GM10266 (cell line): ENCODE data around the gene P2RX2.

Experiments used
- DNase-seq: peaks from one replicate; pipeline ENCODE4 v3.0.0; 2012; ENCODE audit errors: extremely low spot score
- TF ChIP-seq, protein P1 (sequence below): IDR thresholded peaks from 2 replicates; pipeline ENCODE4 v1.5.1; 2012; ENCODE audit warnings: mild to moderate bottlenecking, low read depth; ENCODE audit not compliant: control insufficient read depth, insufficient read depth; ENCODE audit errors: missing control alignments

Gene P2RX2

GRCh38 chr12:132618683-132619043 lies at the start of gene P2RX2:
P2RX2 (plus strand) TSS chr12:132618776; CDS start chr12:132618817, 41 bp downstream.
- TF ChIP-seq, protein P1, sequence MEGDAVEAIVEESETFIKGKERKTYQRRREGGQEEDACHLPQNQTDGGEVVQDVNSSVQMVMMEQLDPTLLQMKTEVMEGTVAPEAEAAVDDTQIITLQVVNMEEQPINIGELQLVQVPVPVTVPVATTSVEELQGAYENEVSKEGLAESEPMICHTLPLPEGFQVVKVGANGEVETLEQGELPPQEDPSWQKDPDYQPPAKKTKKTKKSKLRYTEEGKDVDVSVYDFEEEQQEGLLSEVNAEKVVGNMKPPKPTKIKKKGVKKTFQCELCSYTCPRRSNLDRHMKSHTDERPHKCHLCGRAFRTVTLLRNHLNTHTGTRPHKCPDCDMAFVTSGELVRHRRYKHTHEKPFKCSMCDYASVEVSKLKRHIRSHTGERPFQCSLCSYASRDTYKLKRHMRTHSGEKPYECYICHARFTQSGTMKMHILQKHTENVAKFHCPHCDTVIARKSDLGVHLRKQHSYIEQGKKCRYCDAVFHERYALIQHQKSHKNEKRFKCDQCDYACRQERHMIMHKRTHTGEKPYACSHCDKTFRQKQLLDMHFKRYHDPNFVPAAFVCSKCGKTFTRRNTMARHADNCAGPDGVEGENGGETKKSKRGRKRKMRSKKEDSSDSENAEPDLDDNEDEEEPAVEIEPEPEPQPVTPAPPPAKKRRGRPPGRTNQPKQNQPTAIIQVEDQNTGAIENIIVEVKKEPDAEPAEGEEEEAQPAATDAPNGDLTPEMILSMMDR: no peak
- no peak for DNase-seq

GRCh38 chr12:132568826-132569480 lies 49.6 kb upstream of the P2RX2 start:
- TF ChIP-seq, protein P1: no peak
- DNase-seq: no peak

DNA sequence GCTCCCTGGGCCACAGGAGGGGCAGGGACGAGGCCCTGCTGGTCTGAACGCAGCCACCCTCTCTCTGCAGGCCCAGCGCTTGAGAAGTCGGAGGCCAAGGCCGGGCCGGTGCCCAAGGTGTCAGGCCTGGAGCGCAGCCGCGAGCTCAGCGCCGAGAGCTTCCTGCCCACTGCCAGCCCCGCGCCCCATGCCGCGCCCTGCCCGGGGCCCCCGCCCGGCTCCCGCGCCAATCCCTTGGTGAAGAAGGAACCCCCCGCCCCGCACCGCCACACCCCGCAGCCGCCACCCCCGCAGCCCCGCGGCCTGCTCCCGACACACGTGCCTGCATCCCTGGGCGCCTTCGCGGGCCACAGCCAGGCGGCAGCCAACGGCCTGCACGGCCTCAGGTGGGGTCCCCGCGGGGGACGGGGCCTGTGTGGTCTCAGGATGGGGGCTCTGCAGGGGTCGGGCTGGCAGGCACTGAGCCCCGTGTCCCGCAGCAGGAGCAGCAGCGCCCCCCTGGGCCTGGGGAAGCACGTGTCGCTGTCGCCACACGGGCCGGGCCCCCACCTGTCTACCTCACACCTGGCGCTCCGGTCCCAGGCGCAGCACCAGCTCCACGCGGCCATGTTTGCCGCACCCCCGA lies 48.6 kb upstream of the P2RX2 start:
- TF ChIP-seq, protein P1: no peak

DNA sequence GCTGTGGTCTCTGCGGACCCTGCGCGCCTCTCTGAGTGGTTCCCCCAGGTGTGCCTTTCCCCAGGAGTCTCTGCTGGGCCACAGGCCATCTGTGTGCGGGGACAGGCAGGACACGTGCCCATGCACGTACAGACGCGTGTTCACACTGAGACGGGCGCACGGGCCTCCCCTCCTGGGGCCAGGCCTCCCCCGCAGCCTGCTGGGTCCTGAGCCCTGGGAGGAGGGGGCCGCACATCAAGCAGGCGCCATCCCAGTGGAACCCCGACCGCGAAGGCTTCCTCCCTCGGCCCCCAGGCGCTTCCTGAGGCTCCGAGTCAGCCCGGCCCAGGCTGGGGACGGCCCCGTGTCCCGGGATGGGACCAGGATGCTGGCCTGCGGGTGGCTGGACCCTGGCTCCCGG lies 47.9 kb upstream of the P2RX2 start:
- TF ChIP-seq, protein P1: no peak
- DNase-seq: no peak

More for the DNA sequence above, 48.6 kb upstream of the P2RX2 start:
- DNase-seq: no peak

GRCh38 chr12:132571051-132571450 lies 47.5 kb upstream of the P2RX2 start:
- TF ChIP-seq, protein P1: no peak
- DNase-seq: no peak

GRCh38 chr12:132571598-132571997 lies 47.0 kb upstream of the P2RX2 start:
- TF ChIP-seq, protein P1: no peak
- DNase-seq: no peak

GRCh38 chr12:132572106-132572505 lies 46.5 kb upstream of the P2RX2 start:
- DNase-seq: no peak
- TF ChIP-seq, protein P1: no peak
